ENCODE results near the gene PPP1R12B. TPM values are rescaled to one million over a fixed set of nuclear protein-coding genes. Genes with fewer than 3 reads are reported as not detected.

The PPP1R12B gene
- total and polyA plus RNA-seq, 2 experiments from 2014 or later: 13.2 to 13.8 TPM

- TF ChIP-seq EZH2phosphoT487 (IDR thresholded peaks at IDR 0.05; ENCODE audit: unreplicated experiment): no peak
Measured at GRCh38 chr1:202316186-202316585, 32.3 kb upstream of the PPP1R12B start (continued).

GRCh38 chr1:202317941-202318925 lies 30.3 kb upstream of the PPP1R12B start:
- DNase-seq (ENCODE audit: low spot score): no peak
- Histone ChIP-seq H2AFZ (peak overlapping the region; percentile 47; the same call in 1 of the 2 replicates), H3K27ac (ENCODE audit: low read depth) (no peak overlapping the region), H3K4me1 (ENCODE audit: insufficient read depth) (no peaks in the 10 kb centered on the region), H3K9me2 (ENCODE audit: insufficient read depth) (no peaks in the 10 kb centered on the region), H3K36me3 (ENCODE audit: insufficient read depth) (no peaks in the 10 kb centered on the region), H3K4me2 (no peak overlapping the region), H3K27me3 (ENCODE audit: insufficient read depth) (no peaks in the 10 kb centered on the region), H3F3A (replicated peaks; ENCODE audit: low read depth) (no peaks in the 10 kb centered on the region), H3K4me3 (no peak overlapping the region), H3K79me2 (replicated peaks; ENCODE audit: insufficient read depth) (no peaks in the 10 kb centered on the region), H4K20me1 (replicated peaks; ENCODE audit: insufficient read depth) (no peaks in the 10 kb centered on the region)
- ATAC-seq: no peak
- Mint-ChIP-seq H3K4me3 (no peak overlapping the region), H3K36me3 (ENCODE audit: low read depth) (no peaks in the 10 kb centered on the region), H3K27ac (no peak overlapping the region), H3K9me3 (no peaks in the 10 kb centered on the region), H3K4me1 (peaks cover 9% of the 10 kb centered on the region), H3K27me3 (ENCODE audit: insufficient read depth, low read depth, poor library complexity) (peaks cover 4% of the 10 kb centered on the region)
- TF ChIP-seq EZH2 (IDR thresholded peaks at IDR 0.05; ENCODE audit: low read depth, unreplicated experiment) (no peak), ZNF114 (CRISPR knock-in tag; IDR thresholded peaks at IDR 0.05) (no peak), CTCF (conservative IDR thresholded peaks at IDR 0.05; ENCODE audit: low read depth in 2 of 2) (no peak), ZNF462 (CRISPR knock-in tag; IDR thresholded peaks at IDR 0.05) (no peak), REST (IDR thresholded peaks at IDR 0.05; ENCODE audit: unreplicated experiment) (no peak), ETS1 (IDR thresholded peaks at IDR 0.05) (no peak), EZH2phosphoT487 (IDR thresholded peaks at IDR 0.05; ENCODE audit: unreplicated experiment) (no peak), STAT1 (IDR thresholded peaks at IDR 0.05; ENCODE audit: unreplicated experiment) (no peak), ZNF331 (CRISPR knock-in tag; IDR thresholded peaks at IDR 0.05; ENCODE audit: low read depth) (no peak)
